Activated T-helper 1 cell treated with anti-CD3 and anti-CD28 coated beads, Interleukin-12 subunit alpha, Interleukin-12 subunit beta, Interleukin-2, Interleukin-4 antibody, amounts not matched to agents 30 ng/mL and 10 ng/mL and 1 ng/mL, durations not matched to agents 14 hours and 24 hours and 36 hours (primary cell): ENCODE data around the gene GALNTL6. TPM values are rescaled to one million over a fixed set of nuclear protein-coding genes. Genes with fewer than 3 reads are reported as not detected.

Experiments used
- DNase-seq: peaks from one replicate; pipeline ENCODE4 v3.0.0; 2021; ENCODE audit warnings: low spot score
- H3K27ac Mint-ChIP-seq: one replicate; pipeline ENCODE4 v1.8.0; 2021; ENCODE audit warnings: mild to moderate bottlenecking, mixed read lengths
- H3K27me3 Mint-ChIP-seq: one replicate; pipeline ENCODE4 v1.8.0; 2022; ENCODE audit warnings: mild to moderate bottlenecking, moderate library complexity, mixed read lengths; ENCODE audit not compliant: insufficient read depth
- H3K36me3 Mint-ChIP-seq: one replicate; pipeline ENCODE4 v1.8.0; 2021; ENCODE audit warnings: low read depth, mixed read lengths
- H3K4me1 Mint-ChIP-seq: one replicate; pipeline ENCODE4 v1.8.0; 2021; ENCODE audit warnings: low read depth, mixed read lengths
- H3K4me3 Mint-ChIP-seq: one replicate; pipeline ENCODE4 v1.8.0; 2021; ENCODE audit warnings: mild to moderate bottlenecking, moderate library complexity, mixed read lengths
- H3K9me3 Mint-ChIP-seq: one replicate; pipeline ENCODE4 v1.8.0; 2021; ENCODE audit warnings: mixed read lengths
- intact Hi-C: fragments of 100-400 bp; cut with micrococcal nuclease; formaldehyde crosslinking; loops from one replicate; pipeline ENCODE4 v1.15.1; 2024
- total RNA-seq: library from RNA; stranded (reverse); gene quantifications from 2 replicates; pipeline ENCODE4 v1.2.3, GENCODE V29; 2022

GALNTL6 gene
- total RNA-seq, 1 donor from 2014 or later = not detected

DNA sequence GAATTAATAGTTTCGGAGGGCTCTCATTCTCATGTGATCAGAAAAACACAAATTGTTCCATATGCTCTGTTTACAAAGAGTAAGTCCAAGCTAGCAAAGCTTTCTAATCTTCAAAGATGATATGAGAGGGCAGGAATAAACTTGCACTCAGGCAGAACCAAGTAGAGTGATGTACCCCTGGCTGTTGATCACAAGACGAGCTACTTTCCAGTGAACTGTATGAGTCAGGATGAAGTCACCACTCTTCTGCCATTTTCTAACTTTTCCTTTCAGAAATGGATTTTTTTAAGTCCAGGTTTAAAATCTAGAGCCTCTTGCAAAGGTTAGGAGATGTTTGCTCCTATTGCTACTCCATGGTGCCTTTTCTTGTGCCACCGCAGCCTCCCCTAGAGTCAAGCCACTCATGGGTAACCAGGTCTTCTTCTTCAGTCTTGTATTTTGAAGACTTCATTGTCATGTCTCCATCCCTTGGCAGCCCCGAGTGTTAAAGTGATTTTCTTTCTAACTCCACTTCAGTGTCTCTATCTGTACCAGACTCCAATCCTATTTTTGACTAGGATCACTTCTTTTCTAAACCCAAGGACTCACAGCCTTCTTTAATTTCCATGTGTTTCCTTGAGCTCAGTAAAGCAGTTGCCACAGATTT is 1183.5 kb downstream of the GALNTL6 start:
- no peak for DNase-seq
- peaks cover 9% of the 10 kb centered on the region for H3K27me3 Mint-ChIP-seq
- H3K9me3 Mint-ChIP-seq = no peaks in the 10 kb centered on the region
- no peak overlapping the region for H3K4me3 Mint-ChIP-seq
- intact Hi-C loops = no loop called here
- H3K4me1 Mint-ChIP-seq = no peaks in the 10 kb centered on the region
- no peaks in the 10 kb centered on the region for H3K36me3 Mint-ChIP-seq
- no peak overlapping the region for H3K27ac Mint-ChIP-seq

DNA sequence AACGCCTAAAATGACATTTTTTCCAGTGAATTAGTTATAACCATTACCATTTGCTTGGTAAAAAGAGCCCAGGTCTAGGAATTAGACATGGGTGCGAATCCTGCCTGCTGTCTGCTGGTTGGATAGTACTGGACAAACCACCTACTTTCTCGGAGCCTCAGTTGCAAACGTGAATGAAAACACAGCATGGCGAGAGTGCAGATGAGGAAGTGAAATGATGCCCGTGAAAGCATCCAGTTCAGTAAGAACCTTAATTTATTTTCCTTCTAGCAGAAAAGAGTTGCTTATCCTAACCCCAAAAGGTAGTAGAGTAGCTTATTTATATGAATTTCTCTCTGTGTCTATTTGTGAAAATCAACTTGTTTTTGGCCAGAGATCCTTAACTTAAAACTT is 1184.0 kb downstream of the GALNTL6 start:
- Mint-ChIP-seq H3K27me3 (peaks cover 9% of the 10 kb centered on the region), H3K27ac (no peak overlapping the region), H3K4me3 (no peak overlapping the region), H3K4me1 (no peaks in the 10 kb centered on the region), H3K9me3 (no peaks in the 10 kb centered on the region), H3K36me3 (no peaks in the 10 kb centered on the region)
- no peak for DNase-seq
- intact Hi-C loops = no loop called here

DNA sequence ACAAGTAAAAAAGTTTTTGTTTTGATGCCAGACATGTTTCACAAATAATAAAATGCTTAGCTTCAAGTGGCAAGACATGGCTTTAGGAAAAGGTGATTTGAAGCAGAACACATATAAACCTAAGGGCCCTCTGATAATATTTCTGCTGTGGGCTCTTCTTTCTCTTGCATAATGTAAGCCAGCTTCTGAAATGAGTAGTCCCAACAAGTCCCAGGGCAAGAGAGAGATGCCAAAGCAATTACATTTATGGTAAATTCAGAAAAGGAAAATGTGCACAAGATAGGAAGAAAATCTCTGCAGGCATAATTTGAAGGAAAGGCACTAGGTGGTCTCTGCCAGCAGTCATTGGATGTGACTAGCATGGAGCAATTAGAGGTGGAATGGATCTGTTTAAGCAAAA is 1184.7 kb downstream of the GALNTL6 start:
- no peaks in the 10 kb centered on the region for H3K36me3 Mint-ChIP-seq
- no peaks in the 10 kb centered on the region for H3K4me1 Mint-ChIP-seq
- H3K9me3 Mint-ChIP-seq = no peaks in the 10 kb centered on the region

DNA sequence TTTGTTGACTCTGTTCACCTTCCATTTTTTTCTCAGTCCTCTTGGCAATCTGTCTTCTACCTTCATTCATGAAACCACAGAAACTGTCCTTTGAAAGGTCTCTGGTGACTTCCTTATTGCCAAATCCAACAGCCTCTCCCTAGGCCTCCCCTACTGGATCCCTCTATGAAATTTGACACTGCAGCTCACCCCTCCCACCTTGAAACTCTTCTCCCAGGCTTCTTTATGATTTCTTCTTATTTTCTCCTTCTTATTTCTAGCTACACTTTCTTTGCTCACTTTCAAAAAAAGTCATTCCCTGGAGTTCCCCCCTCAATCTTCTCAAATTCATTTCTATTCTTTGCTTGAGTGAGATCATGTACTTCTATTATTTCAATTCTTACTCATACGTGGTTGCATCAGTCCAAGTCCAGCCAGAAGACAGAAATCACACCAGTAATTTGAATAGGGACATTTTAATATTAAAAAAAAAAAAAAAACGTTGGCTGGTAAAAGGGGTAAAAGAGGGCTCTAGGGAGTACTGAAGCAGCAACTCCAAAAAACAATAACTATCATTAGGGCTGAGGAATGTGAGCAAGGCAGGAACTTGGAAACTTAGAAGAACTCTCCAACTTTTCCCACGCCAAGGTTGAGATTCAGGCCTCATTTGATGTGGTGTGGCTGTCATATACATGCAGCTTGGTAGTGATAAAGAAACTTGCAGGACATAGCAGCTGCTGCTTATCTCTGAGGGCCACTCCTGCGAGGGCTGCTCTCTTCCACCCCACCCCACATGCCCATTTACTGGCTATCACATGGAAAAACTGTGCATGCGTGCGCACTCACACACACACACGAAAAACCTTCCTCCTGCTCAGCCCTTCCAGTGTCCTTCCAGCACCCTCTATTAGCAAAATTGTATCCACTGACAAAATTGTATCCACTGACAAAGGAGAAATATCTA is 1185.6 kb downstream of the GALNTL6 start:
- Mint-ChIP-seq H3K27ac (no peak overlapping the region), H3K4me1 (no peaks in the 10 kb centered on the region), H3K27me3 (peaks cover 9% of the 10 kb centered on the region), H3K36me3 (no peaks in the 10 kb centered on the region), H3K9me3 (no peaks in the 10 kb centered on the region), H3K4me3 (no peak overlapping the region)
- DNase-seq = no peak
- intact Hi-C loops = no loop called here

More for the DNA sequence above, 1184.7 kb downstream of the GALNTL6 start:
- no peak for DNase-seq
- Mint-ChIP-seq H3K4me3 (no peak overlapping the region), H3K27ac (no peak overlapping the region), H3K27me3 (peaks cover 9% of the 10 kb centered on the region)
- intact Hi-C loops = no loop called here

DNA sequence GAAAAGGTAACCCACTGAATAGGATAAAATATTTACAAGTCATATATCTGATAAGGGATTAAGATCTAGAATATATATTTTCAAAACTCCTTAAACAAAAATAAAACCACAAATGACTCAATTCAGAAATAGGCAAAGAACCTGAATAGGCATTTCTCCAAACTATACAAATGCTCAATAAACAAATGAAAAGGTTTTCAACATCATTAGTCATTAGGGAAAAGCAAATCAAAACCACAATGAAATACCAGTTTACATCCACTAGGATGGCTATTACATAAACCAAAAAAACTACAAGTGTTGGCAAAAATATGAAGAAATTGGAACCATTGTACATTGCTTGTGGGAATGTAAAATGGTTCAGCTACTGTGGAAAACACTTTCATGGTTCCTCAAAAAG is 1188.4 kb downstream of the GALNTL6 start:
- H3K4me1 Mint-ChIP-seq = no peaks in the 10 kb centered on the region
- H3K27ac Mint-ChIP-seq = no peak overlapping the region
- DNase-seq = no peak
- intact Hi-C loops = no loop called here
- H3K4me3 Mint-ChIP-seq = no peak overlapping the region
- peaks cover 9% of the 10 kb centered on the region for H3K27me3 Mint-ChIP-seq
- no peaks in the 10 kb centered on the region for H3K9me3 Mint-ChIP-seq
- no peaks in the 10 kb centered on the region for H3K36me3 Mint-ChIP-seq

DNA sequence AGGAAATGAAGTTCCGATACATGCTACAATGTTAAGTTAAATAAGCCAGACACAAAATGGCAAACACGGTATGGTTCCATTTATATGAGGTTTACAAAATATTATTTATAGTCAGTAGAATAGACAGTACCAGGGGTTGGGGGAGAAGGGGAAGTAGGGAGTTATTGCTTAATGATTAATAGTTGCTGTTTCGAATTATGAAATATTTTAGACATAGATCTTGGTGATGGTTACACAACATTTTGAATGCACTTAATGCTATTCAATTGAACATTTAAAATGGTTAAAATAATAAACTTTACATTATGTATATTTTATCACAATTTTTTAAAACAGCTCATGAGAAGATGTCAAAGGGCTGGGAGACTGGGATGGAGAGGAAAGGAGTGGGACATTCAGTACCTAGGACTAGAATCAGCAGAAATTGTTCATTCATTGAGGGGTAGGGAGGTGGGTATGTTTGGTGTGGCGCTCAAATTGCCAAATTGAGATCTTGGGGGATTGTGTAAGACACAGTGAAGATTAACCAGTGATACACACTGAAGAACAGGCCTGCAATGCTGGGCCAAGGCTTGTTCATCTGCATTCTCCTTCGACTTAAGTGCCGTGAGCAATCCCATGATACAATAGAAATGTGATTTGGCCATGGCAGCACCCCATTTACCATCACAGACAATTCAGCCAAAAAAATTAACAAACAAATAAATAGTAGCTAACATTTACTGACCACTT is 1189.8 kb downstream of the GALNTL6 start:
- no peak for DNase-seq
- no peak overlapping the region for H3K27ac Mint-ChIP-seq
- H3K4me1 Mint-ChIP-seq = no peaks in the 10 kb centered on the region
- intact Hi-C loops = no loop called here
- no peaks in the 10 kb centered on the region for H3K9me3 Mint-ChIP-seq
- H3K4me3 Mint-ChIP-seq = no peak overlapping the region
- peaks cover 11% of the 10 kb centered on the region for H3K27me3 Mint-ChIP-seq
- H3K36me3 Mint-ChIP-seq = no peaks in the 10 kb centered on the region

DNA sequence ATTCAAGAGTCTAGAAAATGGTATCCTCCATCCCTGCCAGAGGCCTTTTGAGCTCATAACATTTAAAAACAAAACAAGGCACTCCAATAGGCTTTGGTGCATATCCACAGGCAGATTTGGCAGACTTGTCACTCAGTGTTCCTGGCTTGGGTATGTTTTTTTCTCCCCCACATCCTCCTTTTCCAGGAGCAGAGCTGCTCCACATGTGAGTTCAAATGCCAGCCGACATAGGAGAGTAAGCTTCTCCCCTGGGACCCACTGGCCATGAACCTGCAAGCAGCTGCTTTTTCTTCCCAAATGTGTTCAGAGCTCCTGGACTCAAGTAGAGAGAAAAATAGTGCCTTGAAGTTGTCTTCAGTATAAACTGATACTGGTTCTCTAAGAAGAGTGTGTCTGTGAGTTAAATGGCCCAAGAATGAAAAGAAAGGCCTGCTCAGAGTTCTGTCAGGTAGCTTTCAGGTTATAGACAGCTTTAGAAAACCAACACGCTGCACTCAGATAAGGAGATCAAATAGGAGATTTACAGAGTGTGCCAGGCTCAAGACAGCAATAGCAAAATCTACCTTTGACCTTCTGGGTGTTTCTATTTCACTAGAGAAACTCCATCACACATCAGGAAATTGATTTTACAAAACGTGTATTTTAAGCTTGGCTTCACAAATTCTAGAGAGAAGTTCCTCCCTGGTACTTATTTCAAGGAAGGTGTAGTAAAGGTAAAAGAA is 1192.9 kb downstream of the GALNTL6 start:
- intact Hi-C loops = no loop called here
- no peaks in the 10 kb centered on the region for H3K36me3 Mint-ChIP-seq
- no peaks in the 10 kb centered on the region for H3K9me3 Mint-ChIP-seq
- H3K4me1 Mint-ChIP-seq = no peaks in the 10 kb centered on the region
- H3K4me3 Mint-ChIP-seq = no peak overlapping the region
- peaks cover 6% of the 10 kb centered on the region for H3K27me3 Mint-ChIP-seq
- no peak overlapping the region for H3K27ac Mint-ChIP-seq
- no peak for DNase-seq

DNA sequence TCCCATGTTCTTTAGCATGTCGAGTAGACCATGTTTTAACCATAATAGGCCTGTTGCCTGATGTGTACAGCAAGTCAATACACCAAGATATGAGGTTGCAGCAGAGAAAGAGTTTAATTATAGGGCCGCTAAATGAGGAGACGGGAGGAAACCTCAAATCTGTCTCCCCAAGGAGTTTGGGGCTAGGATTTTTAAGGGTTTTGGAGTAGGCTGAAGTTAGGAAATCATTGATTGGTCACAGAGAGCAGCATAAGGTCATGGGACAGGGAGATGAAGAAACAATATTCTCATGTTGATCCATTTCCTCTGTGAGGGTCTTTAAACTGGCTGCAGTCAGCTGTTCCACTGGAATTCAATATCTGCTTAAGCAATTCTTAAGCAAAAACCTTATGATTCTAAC is 1195.2 kb downstream of the GALNTL6 start:
- no peak overlapping the region for H3K4me3 Mint-ChIP-seq
- no peaks in the 10 kb centered on the region for H3K4me1 Mint-ChIP-seq
- no peak for DNase-seq
- H3K36me3 Mint-ChIP-seq = no peaks in the 10 kb centered on the region
- no peaks in the 10 kb centered on the region for H3K9me3 Mint-ChIP-seq
- peaks cover 3% of the 10 kb centered on the region for H3K27me3 Mint-ChIP-seq
- intact Hi-C loops = no loop called here
- H3K27ac Mint-ChIP-seq = no peak overlapping the region

DNA sequence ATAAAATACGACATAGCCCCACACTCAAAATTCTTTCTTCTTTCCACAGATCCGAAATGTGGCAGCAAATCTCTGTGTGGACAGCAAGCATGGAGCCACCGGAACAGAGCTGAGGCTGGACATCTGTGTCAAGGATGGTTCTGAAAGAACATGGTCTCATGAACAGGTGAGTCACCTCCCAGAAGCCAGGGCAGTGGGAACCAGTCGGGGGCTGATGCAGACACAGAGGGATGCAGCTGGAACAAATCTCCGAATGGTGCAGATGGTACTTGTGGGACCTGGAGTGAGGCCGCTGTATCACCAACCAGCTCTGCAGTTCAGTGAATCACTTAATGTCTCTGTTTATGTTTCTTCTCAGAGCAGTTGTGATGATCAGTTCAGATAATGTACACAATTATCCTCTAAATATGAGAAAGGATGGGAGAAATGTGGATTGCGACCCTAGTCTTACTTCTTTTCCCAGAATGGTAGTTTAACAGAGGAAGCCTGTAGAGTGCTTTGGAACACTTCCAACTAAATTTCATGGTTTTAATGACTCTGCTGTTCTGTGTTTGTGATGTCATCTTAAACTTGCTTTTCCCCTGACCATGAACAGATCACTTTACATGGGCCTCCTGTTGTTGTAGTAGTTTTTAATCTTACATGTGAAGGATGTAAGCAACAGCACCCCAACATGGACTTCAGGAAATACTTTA is 1196.1 kb downstream of the GALNTL6 start:
- peaks cover 3% of the 10 kb centered on the region for H3K27me3 Mint-ChIP-seq
- no peaks in the 10 kb centered on the region for H3K36me3 Mint-ChIP-seq
- H3K27ac Mint-ChIP-seq = no peak overlapping the region
- H3K4me3 Mint-ChIP-seq = no peak overlapping the region
- DNase-seq = no peak
- intact Hi-C loops = no loop called here
- no peaks in the 10 kb centered on the region for H3K9me3 Mint-ChIP-seq
- H3K4me1 Mint-ChIP-seq = no peaks in the 10 kb centered on the region

DNA sequence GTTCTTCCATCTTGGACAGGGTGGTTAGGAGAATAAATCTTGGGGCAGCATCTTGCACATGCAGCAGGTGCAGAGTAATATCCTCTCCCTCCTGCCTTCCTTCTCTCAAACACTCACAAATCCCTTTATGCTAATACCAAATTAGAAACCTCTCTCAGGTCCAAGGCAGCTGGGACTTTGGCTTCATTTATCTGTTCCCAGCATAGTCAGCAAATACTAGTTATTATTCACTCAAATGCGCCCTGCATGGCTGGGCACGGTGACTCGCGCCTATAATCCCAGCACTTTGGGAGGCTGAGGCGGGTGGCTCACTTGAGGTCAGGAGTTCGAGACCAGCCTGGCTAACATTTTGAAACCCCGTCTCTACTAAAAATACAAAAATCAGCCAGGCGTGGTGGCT is 1199.4 kb downstream of the GALNTL6 start:
- intact Hi-C loops = loop anchor here (1.0 to 5.0 kb wide), 6 partner anchors 155 to 482 kb away; partner anchors contain the start of gene GALNT7
- Mint-ChIP-seq H3K36me3 (no peaks in the 10 kb centered on the region), H3K27ac (no peak overlapping the region), H3K9me3 (no peaks in the 10 kb centered on the region), H3K4me1 (no peaks in the 10 kb centered on the region), H3K4me3 (no peak overlapping the region), H3K27me3 (no peaks in the 10 kb centered on the region)
- DNase-seq = no peak

DNA sequence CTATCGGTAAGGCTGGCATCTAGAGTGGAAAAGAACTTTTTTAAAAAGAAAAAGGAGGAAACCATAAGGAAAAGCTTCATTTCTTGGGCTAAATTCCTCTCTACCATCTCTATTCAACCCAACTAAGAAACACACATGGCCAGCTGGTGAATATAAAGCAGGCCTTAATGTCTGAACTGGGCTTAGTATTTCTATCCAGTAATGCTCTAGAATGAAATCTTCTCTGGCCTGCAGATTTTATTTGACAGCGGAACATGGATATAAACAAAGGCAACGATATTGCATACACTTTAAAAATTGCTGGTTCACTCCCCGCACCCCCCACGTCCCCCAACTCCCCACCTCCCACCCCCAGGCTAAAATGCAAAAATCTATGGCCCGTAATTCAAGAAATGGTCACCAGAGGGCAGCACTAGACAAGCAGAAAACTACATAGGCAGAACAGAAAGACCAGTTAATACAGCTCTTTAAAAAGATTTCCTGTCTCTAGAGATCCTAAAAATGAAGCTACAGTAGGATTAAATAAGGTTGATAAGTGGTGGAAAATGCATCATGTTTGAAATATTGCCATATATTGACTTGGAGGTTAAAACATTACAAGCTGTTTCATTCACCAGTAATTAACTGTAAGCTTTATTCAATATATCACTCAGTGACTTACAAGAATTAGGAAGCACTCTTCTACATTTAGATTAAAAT is 1200.2 kb downstream of the GALNTL6 start:
- Mint-ChIP-seq H3K4me1 (no peaks in the 10 kb centered on the region), H3K27ac (no peak overlapping the region), H3K36me3 (no peaks in the 10 kb centered on the region), H3K9me3 (no peaks in the 10 kb centered on the region), H3K4me3 (no peak overlapping the region), H3K27me3 (peaks cover under 1% of the 10 kb centered on the region)
- intact Hi-C loops = loop anchor here (1.0 to 5.0 kb wide), 6 partner anchors 154 to 481 kb away; partner anchors contain the start of gene GALNT7
- peak; percentile 14 for DNase-seq
